WTC11 (cell line): ENCODE data around the gene RITA1. TPM values are rescaled to one million over a fixed set of nuclear protein-coding genes. Genes with fewer than 3 reads are reported as not detected.

Source experiments
- ATAC-seq: fragments of 200-7000 bp; cut with Tn5 transposase; 2 replicates; pipeline ENCODE4 v1.10.0; 2021; ENCODE audit warnings: mild to moderate bottlenecking, moderate library complexity
- CTCF ChIA-PET: fragments of 300-600 bp; sonication (Branson Sonifier 250); formaldehyde crosslinking; loops from one replicate; lab custom pipeline; 2021; ENCODE audit warnings: antibody characterized with exemption; lab: Charles Lee
- POLR2A ChIA-PET: fragments of 350-600 bp; sonication (Branson Sonifier 250); formaldehyde crosslinking; loops from one replicate; lab custom pipeline; 2021; ENCODE audit warnings: antibody characterized with exemption; lab: Charles Lee
- DNase-seq: peaks from one replicate; pipeline ENCODE4 v3.0.0; 2021; ENCODE audit warnings: low spot score
- H3K27ac Mint-ChIP-seq: 2 replicates; pipeline ENCODE4 v1.8.0; 2021; ENCODE audit warnings: mixed read lengths
- H3K27me3 Mint-ChIP-seq: 2 replicates; pipeline ENCODE4 v1.8.0; 2021; ENCODE audit warnings: low read depth, mild to moderate bottlenecking, moderate library complexity, mixed read lengths
- H3K36me3 Mint-ChIP-seq: 2 replicates; pipeline ENCODE4 v1.8.0; 2021; ENCODE audit warnings: mixed read lengths
- H3K4me1 Mint-ChIP-seq: 2 replicates; pipeline ENCODE4 v1.8.0; 2022; ENCODE audit warnings: mixed read lengths
- H3K4me3 Mint-ChIP-seq: 2 replicates; pipeline ENCODE4 v1.8.0; 2021; ENCODE audit warnings: mild to moderate bottlenecking, moderate library complexity, mixed read lengths
- H3K9me3 Mint-ChIP-seq: 2 replicates; pipeline ENCODE4 v1.8.0; 2021; ENCODE audit warnings: mixed read lengths
- ATF1 ChIP-seq: sonication (generic); formaldehyde crosslinking; IDR thresholded peaks from 2 replicates; pipeline ENCODE4 v1.8.1; 2023; ENCODE audit warnings: mild to moderate bottlenecking, moderate library complexity, missing genetic modification reagents
- FOXK1 ChIP-seq: sonication (generic); formaldehyde crosslinking; IDR thresholded peaks from 2 replicates; pipeline ENCODE4 v1.8.0; 2022; ENCODE audit warnings: mild to moderate bottlenecking, moderate library complexity, missing genetic modification reagents
- FOXP4 ChIP-seq: sonication (generic); formaldehyde crosslinking; IDR thresholded peaks from 2 replicates; pipeline ENCODE4 v1.8.0; 2022; ENCODE audit warnings: mild to moderate bottlenecking, missing genetic modification reagents
- GTF2I ChIP-seq: fragments of 250-450 bp; sonication (Bioruptor Pico); conservative IDR thresholded peaks from 2 replicates; pipeline ENCODE4 v1.4.0; 2021; ENCODE audit warnings: mild to moderate bottlenecking
- NFE2L1 ChIP-seq: sonication (generic); formaldehyde crosslinking; IDR thresholded peaks from 2 replicates; pipeline ENCODE4 v1.8.1; 2023; ENCODE audit warnings: missing genetic modification reagents
- SP1 ChIP-seq: sonication (generic); formaldehyde crosslinking; conservative IDR thresholded peaks from 2 replicates; pipeline ENCODE4 v1.8.1; 2022; ENCODE audit warnings: missing genetic modification reagents
- TP53 ChIP-seq: sonication (generic); formaldehyde crosslinking; IDR thresholded peaks from 2 replicates; pipeline ENCODE4 v1.8.1; 2023; ENCODE audit warnings: mild to moderate bottlenecking, missing genetic modification reagents
- ZBTB21 ChIP-seq: sonication (generic); formaldehyde crosslinking; IDR thresholded peaks from 2 replicates; pipeline ENCODE4 v1.8.1; 2023; ENCODE audit warnings: mild to moderate bottlenecking, missing genetic modification reagents, borderline replicate concordance
- ZNF263 ChIP-seq: sonication (generic); formaldehyde crosslinking; IDR thresholded peaks from 2 replicates; pipeline ENCODE4 v1.8.1; 2022; ENCODE audit warnings: low read depth, mild to moderate bottlenecking, moderate library complexity, missing genetic modification reagents
- total RNA-seq: library from RNA; stranded (reverse); gene quantifications from 3 replicates; pipeline ENCODE4 v1.2.3, GENCODE V29; 2021
- TF ChIP-seq, protein P1 (sequence below): sonication (generic); formaldehyde crosslinking; IDR thresholded peaks from 2 replicates; pipeline ENCODE4 v1.8.0; 2023; ENCODE audit warnings: missing genetic modification reagents, mild to moderate bottlenecking, borderline replicate concordance
- TF ChIP-seq, protein P2 (sequence below): sonication (generic); formaldehyde crosslinking; IDR thresholded peaks from 2 replicates; pipeline ENCODE4 v1.8.1; 2023; ENCODE audit warnings: mild to moderate bottlenecking, missing genetic modification reagents, borderline replicate concordance
- TF ChIP-seq, protein P3 (sequence below): fragments of 250-450 bp; sonication (Bioruptor Pico); IDR thresholded peaks from 2 replicates; pipeline ENCODE4 v1.9.0; 2021; ENCODE audit warnings: mild to moderate bottlenecking, borderline replicate concordance
- TF ChIP-seq, protein P4 (sequence below): sonication (generic); formaldehyde crosslinking; IDR thresholded peaks from 2 replicates; pipeline ENCODE4 v1.8.0; 2023; ENCODE audit warnings: mild to moderate bottlenecking, missing genetic modification reagents
- TF ChIP-seq, protein P5 (sequence below): fragments of 200-600 bp; IDR thresholded peaks from 2 replicates; pipeline ENCODE4 v1.8.0; 2022; ENCODE audit warnings: antibody characterized with exemption

RITA1 gene
- total RNA-seq, 1 experiment from 2014 or later: 29.3 TPM

DNA sequence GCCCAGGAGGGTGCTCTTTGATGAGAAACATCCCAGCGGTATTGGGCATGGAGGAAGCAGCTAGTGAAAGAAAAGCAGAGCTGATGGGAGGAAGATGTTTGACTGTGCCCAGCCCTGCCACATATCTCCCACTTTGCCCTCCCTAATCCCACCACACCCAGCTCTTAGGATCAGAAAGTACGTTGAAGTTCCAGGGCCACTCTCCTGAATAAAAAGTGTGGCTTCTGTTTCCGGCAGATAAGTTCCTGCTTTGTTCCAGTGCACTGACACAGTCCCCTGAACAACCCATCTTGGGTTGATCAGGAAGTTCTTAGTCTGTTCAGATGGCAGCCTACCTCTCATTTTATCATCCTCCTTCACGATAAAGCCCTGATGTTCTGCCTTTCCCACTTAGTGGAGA, 52.2 kb downstream of the RITA1 start:
- H3K36me3 Mint-ChIP-seq: peaks cover 29% of the 10 kb centered on the region
- TF ChIP-seq, protein P1, sequence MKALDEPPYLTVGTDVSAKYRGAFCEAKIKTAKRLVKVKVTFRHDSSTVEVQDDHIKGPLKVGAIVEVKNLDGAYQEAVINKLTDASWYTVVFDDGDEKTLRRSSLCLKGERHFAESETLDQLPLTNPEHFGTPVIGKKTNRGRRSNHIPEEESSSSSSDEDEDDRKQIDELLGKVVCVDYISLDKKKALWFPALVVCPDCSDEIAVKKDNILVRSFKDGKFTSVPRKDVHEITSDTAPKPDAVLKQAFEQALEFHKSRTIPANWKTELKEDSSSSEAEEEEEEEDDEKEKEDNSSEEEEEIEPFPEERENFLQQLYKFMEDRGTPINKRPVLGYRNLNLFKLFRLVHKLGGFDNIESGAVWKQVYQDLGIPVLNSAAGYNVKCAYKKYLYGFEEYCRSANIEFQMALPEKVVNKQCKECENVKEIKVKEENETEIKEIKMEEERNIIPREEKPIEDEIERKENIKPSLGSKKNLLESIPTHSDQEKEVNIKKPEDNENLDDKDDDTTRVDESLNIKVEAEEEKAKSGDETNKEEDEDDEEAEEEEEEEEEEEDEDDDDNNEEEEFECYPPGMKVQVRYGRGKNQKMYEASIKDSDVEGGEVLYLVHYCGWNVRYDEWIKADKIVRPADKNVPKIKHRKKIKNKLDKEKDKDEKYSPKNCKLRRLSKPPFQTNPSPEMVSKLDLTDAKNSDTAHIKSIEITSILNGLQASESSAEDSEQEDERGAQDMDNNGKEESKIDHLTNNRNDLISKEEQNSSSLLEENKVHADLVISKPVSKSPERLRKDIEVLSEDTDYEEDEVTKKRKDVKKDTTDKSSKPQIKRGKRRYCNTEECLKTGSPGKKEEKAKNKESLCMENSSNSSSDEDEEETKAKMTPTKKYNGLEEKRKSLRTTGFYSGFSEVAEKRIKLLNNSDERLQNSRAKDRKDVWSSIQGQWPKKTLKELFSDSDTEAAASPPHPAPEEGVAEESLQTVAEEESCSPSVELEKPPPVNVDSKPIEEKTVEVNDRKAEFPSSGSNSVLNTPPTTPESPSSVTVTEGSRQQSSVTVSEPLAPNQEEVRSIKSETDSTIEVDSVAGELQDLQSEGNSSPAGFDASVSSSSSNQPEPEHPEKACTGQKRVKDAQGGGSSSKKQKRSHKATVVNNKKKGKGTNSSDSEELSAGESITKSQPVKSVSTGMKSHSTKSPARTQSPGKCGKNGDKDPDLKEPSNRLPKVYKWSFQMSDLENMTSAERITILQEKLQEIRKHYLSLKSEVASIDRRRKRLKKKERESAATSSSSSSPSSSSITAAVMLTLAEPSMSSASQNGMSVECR (CRISPR knock-in tag): no peak
- TF ChIP-seq, protein P2, sequence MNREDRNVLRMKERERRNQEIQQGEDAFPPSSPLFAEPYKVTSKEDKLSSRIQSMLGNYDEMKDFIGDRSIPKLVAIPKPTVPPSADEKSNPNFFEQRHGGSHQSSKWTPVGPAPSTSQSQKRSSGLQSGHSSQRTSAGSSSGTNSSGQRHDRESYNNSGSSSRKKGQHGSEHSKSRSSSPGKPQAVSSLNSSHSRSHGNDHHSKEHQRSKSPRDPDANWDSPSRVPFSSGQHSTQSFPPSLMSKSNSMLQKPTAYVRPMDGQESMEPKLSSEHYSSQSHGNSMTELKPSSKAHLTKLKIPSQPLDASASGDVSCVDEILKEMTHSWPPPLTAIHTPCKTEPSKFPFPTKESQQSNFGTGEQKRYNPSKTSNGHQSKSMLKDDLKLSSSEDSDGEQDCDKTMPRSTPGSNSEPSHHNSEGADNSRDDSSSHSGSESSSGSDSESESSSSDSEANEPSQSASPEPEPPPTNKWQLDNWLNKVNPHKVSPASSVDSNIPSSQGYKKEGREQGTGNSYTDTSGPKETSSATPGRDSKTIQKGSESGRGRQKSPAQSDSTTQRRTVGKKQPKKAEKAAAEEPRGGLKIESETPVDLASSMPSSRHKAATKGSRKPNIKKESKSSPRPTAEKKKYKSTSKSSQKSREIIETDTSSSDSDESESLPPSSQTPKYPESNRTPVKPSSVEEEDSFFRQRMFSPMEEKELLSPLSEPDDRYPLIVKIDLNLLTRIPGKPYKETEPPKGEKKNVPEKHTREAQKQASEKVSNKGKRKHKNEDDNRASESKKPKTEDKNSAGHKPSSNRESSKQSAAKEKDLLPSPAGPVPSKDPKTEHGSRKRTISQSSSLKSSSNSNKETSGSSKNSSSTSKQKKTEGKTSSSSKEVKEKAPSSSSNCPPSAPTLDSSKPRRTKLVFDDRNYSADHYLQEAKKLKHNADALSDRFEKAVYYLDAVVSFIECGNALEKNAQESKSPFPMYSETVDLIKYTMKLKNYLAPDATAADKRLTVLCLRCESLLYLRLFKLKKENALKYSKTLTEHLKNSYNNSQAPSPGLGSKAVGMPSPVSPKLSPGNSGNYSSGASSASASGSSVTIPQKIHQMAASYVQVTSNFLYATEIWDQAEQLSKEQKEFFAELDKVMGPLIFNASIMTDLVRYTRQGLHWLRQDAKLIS (CRISPR knock-in tag): no peak
- TF ChIP-seq FOXK1 (CRISPR knock-in tag) (no peak), ZNF263 (CRISPR knock-in tag) (no peak), TP53 (no peak)
- TF ChIP-seq, protein P3, sequence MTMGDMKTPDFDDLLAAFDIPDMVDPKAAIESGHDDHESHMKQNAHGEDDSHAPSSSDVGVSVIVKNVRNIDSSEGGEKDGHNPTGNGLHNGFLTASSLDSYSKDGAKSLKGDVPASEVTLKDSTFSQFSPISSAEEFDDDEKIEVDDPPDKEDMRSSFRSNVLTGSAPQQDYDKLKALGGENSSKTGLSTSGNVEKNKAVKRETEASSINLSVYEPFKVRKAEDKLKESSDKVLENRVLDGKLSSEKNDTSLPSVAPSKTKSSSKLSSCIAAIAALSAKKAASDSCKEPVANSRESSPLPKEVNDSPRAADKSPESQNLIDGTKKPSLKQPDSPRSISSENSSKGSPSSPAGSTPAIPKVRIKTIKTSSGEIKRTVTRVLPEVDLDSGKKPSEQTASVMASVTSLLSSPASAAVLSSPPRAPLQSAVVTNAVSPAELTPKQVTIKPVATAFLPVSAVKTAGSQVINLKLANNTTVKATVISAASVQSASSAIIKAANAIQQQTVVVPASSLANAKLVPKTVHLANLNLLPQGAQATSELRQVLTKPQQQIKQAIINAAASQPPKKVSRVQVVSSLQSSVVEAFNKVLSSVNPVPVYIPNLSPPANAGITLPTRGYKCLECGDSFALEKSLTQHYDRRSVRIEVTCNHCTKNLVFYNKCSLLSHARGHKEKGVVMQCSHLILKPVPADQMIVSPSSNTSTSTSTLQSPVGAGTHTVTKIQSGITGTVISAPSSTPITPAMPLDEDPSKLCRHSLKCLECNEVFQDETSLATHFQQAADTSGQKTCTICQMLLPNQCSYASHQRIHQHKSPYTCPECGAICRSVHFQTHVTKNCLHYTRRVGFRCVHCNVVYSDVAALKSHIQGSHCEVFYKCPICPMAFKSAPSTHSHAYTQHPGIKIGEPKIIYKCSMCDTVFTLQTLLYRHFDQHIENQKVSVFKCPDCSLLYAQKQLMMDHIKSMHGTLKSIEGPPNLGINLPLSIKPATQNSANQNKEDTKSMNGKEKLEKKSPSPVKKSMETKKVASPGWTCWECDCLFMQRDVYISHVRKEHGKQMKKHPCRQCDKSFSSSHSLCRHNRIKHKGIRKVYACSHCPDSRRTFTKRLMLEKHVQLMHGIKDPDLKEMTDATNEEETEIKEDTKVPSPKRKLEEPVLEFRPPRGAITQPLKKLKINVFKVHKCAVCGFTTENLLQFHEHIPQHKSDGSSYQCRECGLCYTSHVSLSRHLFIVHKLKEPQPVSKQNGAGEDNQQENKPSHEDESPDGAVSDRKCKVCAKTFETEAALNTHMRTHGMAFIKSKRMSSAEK (CRISPR knock-in tag): no peak
- ChIA-PET POLR2A (no interaction called here), CTCF (interaction anchor here (0.7 to 0.8 kb wide), 2 partner anchors 40 to 188 kb away, joined by 3 read pairs; no protein-coding TSS in a partner anchor)
- no peak for DNase-seq
- peaks cover 43% of the 10 kb centered on the region for H3K4me1 Mint-ChIP-seq
- H3K27ac Mint-ChIP-seq: no peak overlapping the region
- no peak for ATAC-seq
- H3K4me3 Mint-ChIP-seq: no peak overlapping the region
- H3K27me3 Mint-ChIP-seq: no peaks in the 10 kb centered on the region
- no peaks in the 10 kb centered on the region for H3K9me3 Mint-ChIP-seq

- ATAC-seq (no peak), DNase-seq (no peak)
- ChIA-PET POLR2A (no interaction called here), CTCF (interaction anchor here (0.6 kb wide), 1 partner anchor 14 kb away, joined by 3 read pairs; no protein-coding TSS in a partner anchor)
- no peaks in the 10 kb centered on the region for H3K9me3 Mint-ChIP-seq
- no peak overlapping the region for H3K4me3 Mint-ChIP-seq
- H3K4me1 Mint-ChIP-seq: peaks cover 38% of the 10 kb centered on the region
- no peak overlapping the region for H3K27ac Mint-ChIP-seq
- H3K36me3 Mint-ChIP-seq: peaks cover 28% of the 10 kb centered on the region
- no peaks in the 10 kb centered on the region for H3K27me3 Mint-ChIP-seq
- TF ChIP-seq FOXP4 (CRISPR knock-in tag): no peak
- TF ChIP-seq, protein P4, sequence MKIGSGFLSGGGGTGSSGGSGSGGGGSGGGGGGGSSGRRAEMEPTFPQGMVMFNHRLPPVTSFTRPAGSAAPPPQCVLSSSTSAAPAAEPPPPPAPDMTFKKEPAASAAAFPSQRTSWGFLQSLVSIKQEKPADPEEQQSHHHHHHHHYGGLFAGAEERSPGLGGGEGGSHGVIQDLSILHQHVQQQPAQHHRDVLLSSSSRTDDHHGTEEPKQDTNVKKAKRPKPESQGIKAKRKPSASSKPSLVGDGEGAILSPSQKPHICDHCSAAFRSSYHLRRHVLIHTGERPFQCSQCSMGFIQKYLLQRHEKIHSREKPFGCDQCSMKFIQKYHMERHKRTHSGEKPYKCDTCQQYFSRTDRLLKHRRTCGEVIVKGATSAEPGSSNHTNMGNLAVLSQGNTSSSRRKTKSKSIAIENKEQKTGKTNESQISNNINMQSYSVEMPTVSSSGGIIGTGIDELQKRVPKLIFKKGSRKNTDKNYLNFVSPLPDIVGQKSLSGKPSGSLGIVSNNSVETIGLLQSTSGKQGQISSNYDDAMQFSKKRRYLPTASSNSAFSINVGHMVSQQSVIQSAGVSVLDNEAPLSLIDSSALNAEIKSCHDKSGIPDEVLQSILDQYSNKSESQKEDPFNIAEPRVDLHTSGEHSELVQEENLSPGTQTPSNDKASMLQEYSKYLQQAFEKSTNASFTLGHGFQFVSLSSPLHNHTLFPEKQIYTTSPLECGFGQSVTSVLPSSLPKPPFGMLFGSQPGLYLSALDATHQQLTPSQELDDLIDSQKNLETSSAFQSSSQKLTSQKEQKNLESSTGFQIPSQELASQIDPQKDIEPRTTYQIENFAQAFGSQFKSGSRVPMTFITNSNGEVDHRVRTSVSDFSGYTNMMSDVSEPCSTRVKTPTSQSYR (CRISPR knock-in tag): no peak
- TF ChIP-seq GTF2I (CRISPR knock-in tag): no peak
- TF ChIP-seq NFE2L1 (CRISPR knock-in tag): no peak
- TF ChIP-seq ZBTB21 (CRISPR knock-in tag): no peak
- TF ChIP-seq ATF1 (CRISPR knock-in tag): no peak
- TF ChIP-seq SP1: no peak
- TF ChIP-seq, protein P5, sequence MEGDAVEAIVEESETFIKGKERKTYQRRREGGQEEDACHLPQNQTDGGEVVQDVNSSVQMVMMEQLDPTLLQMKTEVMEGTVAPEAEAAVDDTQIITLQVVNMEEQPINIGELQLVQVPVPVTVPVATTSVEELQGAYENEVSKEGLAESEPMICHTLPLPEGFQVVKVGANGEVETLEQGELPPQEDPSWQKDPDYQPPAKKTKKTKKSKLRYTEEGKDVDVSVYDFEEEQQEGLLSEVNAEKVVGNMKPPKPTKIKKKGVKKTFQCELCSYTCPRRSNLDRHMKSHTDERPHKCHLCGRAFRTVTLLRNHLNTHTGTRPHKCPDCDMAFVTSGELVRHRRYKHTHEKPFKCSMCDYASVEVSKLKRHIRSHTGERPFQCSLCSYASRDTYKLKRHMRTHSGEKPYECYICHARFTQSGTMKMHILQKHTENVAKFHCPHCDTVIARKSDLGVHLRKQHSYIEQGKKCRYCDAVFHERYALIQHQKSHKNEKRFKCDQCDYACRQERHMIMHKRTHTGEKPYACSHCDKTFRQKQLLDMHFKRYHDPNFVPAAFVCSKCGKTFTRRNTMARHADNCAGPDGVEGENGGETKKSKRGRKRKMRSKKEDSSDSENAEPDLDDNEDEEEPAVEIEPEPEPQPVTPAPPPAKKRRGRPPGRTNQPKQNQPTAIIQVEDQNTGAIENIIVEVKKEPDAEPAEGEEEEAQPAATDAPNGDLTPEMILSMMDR: no peak
Measured at GRCh38 chr12:113238309-113238708, 52.8 kb downstream of the RITA1 start.
